ENCODE measurements around the gene AQP3.

DNA sequence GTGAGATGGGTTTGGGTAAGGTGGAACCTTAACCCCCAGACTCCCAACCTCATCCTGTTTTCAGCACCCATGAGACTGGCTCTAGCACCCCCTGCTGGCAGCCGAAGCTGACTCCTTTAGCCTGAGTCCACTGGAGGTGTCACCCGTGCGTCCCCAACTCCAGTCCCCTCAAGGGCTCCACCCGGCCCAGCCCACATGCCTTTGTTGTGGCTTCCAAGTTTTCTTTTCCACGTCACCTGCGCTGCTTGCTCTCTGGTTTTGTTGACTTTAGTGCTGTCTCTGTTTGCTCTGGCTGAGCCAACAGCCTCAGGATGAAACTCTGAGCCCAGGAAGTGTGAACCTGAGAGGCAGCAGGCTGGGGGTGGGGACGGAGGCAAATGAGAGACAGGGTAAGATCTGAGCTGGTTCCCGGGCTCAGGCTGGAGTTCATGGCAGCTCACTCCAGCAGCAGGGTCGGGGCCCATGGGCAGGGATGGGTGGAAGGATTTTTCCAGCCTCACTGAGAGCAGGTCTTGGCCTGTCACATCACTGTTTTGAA lies 31.8 kb downstream of the AQP3 start:
- TF ChIP-seq, protein P1, sequence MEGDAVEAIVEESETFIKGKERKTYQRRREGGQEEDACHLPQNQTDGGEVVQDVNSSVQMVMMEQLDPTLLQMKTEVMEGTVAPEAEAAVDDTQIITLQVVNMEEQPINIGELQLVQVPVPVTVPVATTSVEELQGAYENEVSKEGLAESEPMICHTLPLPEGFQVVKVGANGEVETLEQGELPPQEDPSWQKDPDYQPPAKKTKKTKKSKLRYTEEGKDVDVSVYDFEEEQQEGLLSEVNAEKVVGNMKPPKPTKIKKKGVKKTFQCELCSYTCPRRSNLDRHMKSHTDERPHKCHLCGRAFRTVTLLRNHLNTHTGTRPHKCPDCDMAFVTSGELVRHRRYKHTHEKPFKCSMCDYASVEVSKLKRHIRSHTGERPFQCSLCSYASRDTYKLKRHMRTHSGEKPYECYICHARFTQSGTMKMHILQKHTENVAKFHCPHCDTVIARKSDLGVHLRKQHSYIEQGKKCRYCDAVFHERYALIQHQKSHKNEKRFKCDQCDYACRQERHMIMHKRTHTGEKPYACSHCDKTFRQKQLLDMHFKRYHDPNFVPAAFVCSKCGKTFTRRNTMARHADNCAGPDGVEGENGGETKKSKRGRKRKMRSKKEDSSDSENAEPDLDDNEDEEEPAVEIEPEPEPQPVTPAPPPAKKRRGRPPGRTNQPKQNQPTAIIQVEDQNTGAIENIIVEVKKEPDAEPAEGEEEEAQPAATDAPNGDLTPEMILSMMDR (IDR thresholded peaks at IDR 0.05; ENCODE audit: low read length): peak; percentile 93
- TF ChIP-seq EZH2 (IDR thresholded peaks at IDR 0.05; ENCODE audit: borderline replicate concordance, low read length): no peak

All from OCI-LY1 (cell line).